Measurements from ENCODE around the gene TRIM31.

GRCh38 chr6:30074331-30075093, 38.4 kb downstream of the TRIM31 start:
- TF ChIP-seq EZH2 (IDR thresholded peaks at IDR 0.05) (peak; percentile 36), POLR2AphosphoS5 (IDR thresholded peaks at IDR 0.05; ENCODE audit: borderline replicate concordance, low read depth, low read length) (no peak)
